Stimulated activated naive B cell treated with anti-CD40 and anti-IgM and Interleukin-4, amounts not matched to agents 10 μg/mL and 1 μg/mL and 100 μg/mL, for 72 hours (primary cell): ENCODE data around the gene TSR1.
A peak's percentile ranks its signal among the peaks of the same experiment; 100 is the strongest.

Experiments used
- ATAC-seq, 2 donors: fragments of 150-1000 bp; cut with Tn5 transposase; replicated peaks; 2 replicates each; pipeline ENCODE4 v1.10.0; 2021; ENCODE audit warnings: moderate library complexity in 1 of 2
- DNase-seq: peaks from one replicate; pipeline ENCODE4 v3.0.0; 2021
- H3K27ac Mint-ChIP-seq: one replicate; pipeline ENCODE4 v1.8.0; 2022; ENCODE audit warnings: mild to moderate bottlenecking, mixed read lengths
- H3K27me3 Mint-ChIP-seq, 2 donors: one replicate each; pipeline ENCODE4 v1.8.0; 2022; ENCODE audit warnings: mixed read lengths in 2 of 2
- H3K36me3 Mint-ChIP-seq, 2 donors: one replicate each; pipeline ENCODE4 v1.8.0; 2022; ENCODE audit warnings: mixed read lengths in 2 of 2, mild to moderate bottlenecking in 1 of 2
- H3K4me1 Mint-ChIP-seq, 2 donors: one replicate each; pipeline ENCODE4 v1.8.0; 2022; ENCODE audit warnings: mixed read lengths in 2 of 2, mild to moderate bottlenecking in 1 of 2
- H3K4me3 Mint-ChIP-seq, 2 donors: one replicate each; pipeline ENCODE4 v1.8.0; 2022; ENCODE audit warnings: mild to moderate bottlenecking in 2 of 2, mixed read lengths in 2 of 2, moderate library complexity in 1 of 2
- H3K9me3 Mint-ChIP-seq, 2 donors: one replicate each; pipeline ENCODE4 v1.8.0; 2022; ENCODE audit warnings: mixed read lengths in 2 of 2, mild to moderate bottlenecking in 1 of 2

TSR1 gene

GRCh38 chr17:2362416-2362815 lies 26.2 kb upstream of the TSR1 start:
- Mint-ChIP-seq H3K4me1 (no peaks in the 10 kb centered on the region), H3K36me3 (peaks cover 28 to 47% of the 10 kb centered on the region in 2 donors), H3K9me3 (no peaks in the 10 kb centered on the region), H3K27me3 (no peaks in the 10 kb centered on the region), H3K27ac (no peak overlapping the region), H3K4me3 (no peak overlapping the region)
- ATAC-seq (no peak), DNase-seq (no peak)

- ATAC-seq (no peak), DNase-seq (no peak)
- Mint-ChIP-seq H3K4me1 (no peaks in the 10 kb centered on the region), H3K27ac (no peak overlapping the region), H3K9me3 (no peaks in the 10 kb centered on the region), H3K4me3 (no peak overlapping the region), H3K27me3 (no peaks in the 10 kb centered on the region), H3K36me3 (peaks cover 26 to 43% of the 10 kb centered on the region in 2 donors)
Observed at GRCh38 chr17:2362016-2362415, 25.8 kb upstream of the TSR1 start.

GRCh38 chr17:2361010-2361760 lies 24.9 kb upstream of the TSR1 start:
- ATAC-seq (no peak), DNase-seq (no peak)
- no peaks in the 10 kb centered on the region for H3K4me1 Mint-ChIP-seq
- peaks cover 23 to 37% of the 10 kb centered on the region in 2 donors for H3K36me3 Mint-ChIP-seq
- no peak overlapping the region for H3K4me3 Mint-ChIP-seq
- H3K27ac Mint-ChIP-seq, result no peak overlapping the region
- no peaks in the 10 kb centered on the region for H3K27me3 Mint-ChIP-seq
- H3K9me3 Mint-ChIP-seq, result no peaks in the 10 kb centered on the region

- Mint-ChIP-seq H3K27ac (no peak overlapping the region), H3K36me3 (peaks cover 14 to 20% of the 10 kb centered on the region in 2 donors), H3K27me3 (no peaks in the 10 kb centered on the region), H3K4me1 (peaks cover 2% of the 10 kb centered on the region in 2 donors), H3K4me3 (no peak overlapping the region), H3K9me3 (no peaks in the 10 kb centered on the region)
- DNase-seq (no peak), ATAC-seq (no peak)
Observed at GRCh38 chr17:2357931-2358434, 21.7 kb upstream of the TSR1 start.

- H3K36me3 Mint-ChIP-seq, result peaks cover 9 to 13% of the 10 kb centered on the region in 2 donors
- no peak overlapping the region for H3K4me3 Mint-ChIP-seq
- no peaks in the 10 kb centered on the region for H3K9me3 Mint-ChIP-seq
- DNase-seq (no peak), ATAC-seq (no peak)
- H3K27ac Mint-ChIP-seq, result no peak overlapping the region
- no peaks in the 10 kb centered on the region for H3K27me3 Mint-ChIP-seq
- H3K4me1 Mint-ChIP-seq, result peaks cover 2 to 4% of the 10 kb centered on the region in 2 donors
Observed at GRCh38 chr17:2357237-2357636, 21.0 kb upstream of the TSR1 start.

- no peak overlapping the region for H3K27ac Mint-ChIP-seq
- DNase-seq (no peak), ATAC-seq (no peak)
- peaks cover 3 to 5% of the 10 kb centered on the region in 2 donors for H3K36me3 Mint-ChIP-seq
- no peaks in the 10 kb centered on the region for H3K9me3 Mint-ChIP-seq
- H3K4me1 Mint-ChIP-seq, result peaks cover 2 to 4% of the 10 kb centered on the region in 2 donors
- no peaks in the 10 kb centered on the region for H3K27me3 Mint-ChIP-seq
- no peak overlapping the region for H3K4me3 Mint-ChIP-seq
Observed at GRCh38 chr17:2354311-2354710, 18.1 kb upstream of the TSR1 start.

GRCh38 chr17:2351269-2351668 lies 15.0 kb upstream of the TSR1 start:
- peaks cover 0 to 5% of the 10 kb centered on the region in 2 donors for H3K36me3 Mint-ChIP-seq
- ATAC-seq (no peak), DNase-seq (no peak)
- no peak overlapping the region for H3K4me3 Mint-ChIP-seq
- no peaks in the 10 kb centered on the region for H3K9me3 Mint-ChIP-seq
- no peak overlapping the region for H3K27ac Mint-ChIP-seq
- peaks cover 2 to 4% of the 10 kb centered on the region in 2 donors for H3K4me1 Mint-ChIP-seq
- no peaks in the 10 kb centered on the region for H3K27me3 Mint-ChIP-seq

GRCh38 chr17:2347805-2348685 lies 11.8 kb upstream of the TSR1 start:
- no peaks in the 10 kb centered on the region for H3K9me3 Mint-ChIP-seq

GRCh38 chr17:2346475-2346874 lies 10.2 kb upstream of the TSR1 start:
- no peaks in the 10 kb centered on the region for H3K9me3 Mint-ChIP-seq
- no peak overlapping the region for H3K27ac Mint-ChIP-seq
- DNase-seq, result no peak
- ATAC-seq, result no peak
- H3K4me1 Mint-ChIP-seq, result no peaks in the 10 kb centered on the region
- peaks cover 15% of the 10 kb centered on the region in 2 donors for H3K36me3 Mint-ChIP-seq
- no peaks in the 10 kb centered on the region for H3K27me3 Mint-ChIP-seq
- H3K4me3 Mint-ChIP-seq, result no peak overlapping the region

More at GRCh38 chr17:2347805-2348685, 11.8 kb upstream of the TSR1 start:
- H3K27ac Mint-ChIP-seq, result peak overlapping the region; percentile 54
- peaks cover 0 to 2% of the 10 kb centered on the region in 2 donors for H3K4me1 Mint-ChIP-seq
- DNase-seq, result no peak
- ATAC-seq, result no peak
- H3K27me3 Mint-ChIP-seq, result no peaks in the 10 kb centered on the region
- H3K4me3 Mint-ChIP-seq, result no peak overlapping the region
- peaks cover 8 to 11% of the 10 kb centered on the region in 2 donors for H3K36me3 Mint-ChIP-seq

- ATAC-seq, result no peak
- no peaks in the 10 kb centered on the region for H3K9me3 Mint-ChIP-seq
- H3K27ac Mint-ChIP-seq, result no peak overlapping the region
- peaks cover 15% of the 10 kb centered on the region in 2 donors for H3K36me3 Mint-ChIP-seq
- no peaks in the 10 kb centered on the region for H3K27me3 Mint-ChIP-seq
- DNase-seq, result no peak
- H3K4me1 Mint-ChIP-seq, result peaks cover 0 to 1% of the 10 kb centered on the region in 2 donors
- no peak overlapping the region for H3K4me3 Mint-ChIP-seq
Observed at GRCh38 chr17:2344528-2344927, 8.3 kb upstream of the TSR1 start.

- Mint-ChIP-seq H3K27ac (no peak overlapping the region), H3K4me1 (peaks cover 3 to 5% of the 10 kb centered on the region in 2 donors), H3K36me3 (peaks cover 14 to 15% of the 10 kb centered on the region in 2 donors), H3K4me3 (no peak overlapping the region), H3K9me3 (no peaks in the 10 kb centered on the region), H3K27me3 (no peaks in the 10 kb centered on the region)
- DNase-seq (no peak), ATAC-seq (no peak)
Observed at GRCh38 chr17:2343421-2343820, 7.2 kb upstream of the TSR1 start.

GRCh38 chr17:2338315-2338657 lies 2.0 kb upstream of the TSR1 start:
- no peaks in the 10 kb centered on the region for H3K9me3 Mint-ChIP-seq
- no peak for ATAC-seq
- peaks cover 12 to 19% of the 10 kb centered on the region in 2 donors for H3K36me3 Mint-ChIP-seq
- peak overlapping the region; percentile 79 to 97 for H3K4me3 Mint-ChIP-seq
- peaks cover 16 to 25% of the 10 kb centered on the region in 2 donors for H3K4me1 Mint-ChIP-seq
- H3K27ac Mint-ChIP-seq, result peak overlapping the region; percentile 76
- H3K27me3 Mint-ChIP-seq, result no peaks in the 10 kb centered on the region
- no peak for DNase-seq

GRCh38 chr17:2337544-2338314 lies 1.5 kb upstream of the TSR1 start:
- peaks cover 12 to 19% of the 10 kb centered on the region in 2 donors for H3K36me3 Mint-ChIP-seq
- H3K27ac Mint-ChIP-seq, result no peak overlapping the region
- DNase-seq, result peak; percentile 35
- peak; percentile 46 to 54 for ATAC-seq
- peaks cover 16 to 25% of the 10 kb centered on the region in 2 donors for H3K4me1 Mint-ChIP-seq
- peak overlapping the region; percentile 97 to 99 for H3K4me3 Mint-ChIP-seq
- H3K9me3 Mint-ChIP-seq, result no peaks in the 10 kb centered on the region
- H3K27me3 Mint-ChIP-seq, result no peaks in the 10 kb centered on the region
